ENCODE data around the gene DGKH. TPM values are rescaled to one million over a fixed set of nuclear protein-coding genes. Genes with fewer than 3 reads are reported as not detected.

Gene DGKH
- total RNA-seq, 1 experiment from 2014 or later: 3.7 TPM

DNA sequence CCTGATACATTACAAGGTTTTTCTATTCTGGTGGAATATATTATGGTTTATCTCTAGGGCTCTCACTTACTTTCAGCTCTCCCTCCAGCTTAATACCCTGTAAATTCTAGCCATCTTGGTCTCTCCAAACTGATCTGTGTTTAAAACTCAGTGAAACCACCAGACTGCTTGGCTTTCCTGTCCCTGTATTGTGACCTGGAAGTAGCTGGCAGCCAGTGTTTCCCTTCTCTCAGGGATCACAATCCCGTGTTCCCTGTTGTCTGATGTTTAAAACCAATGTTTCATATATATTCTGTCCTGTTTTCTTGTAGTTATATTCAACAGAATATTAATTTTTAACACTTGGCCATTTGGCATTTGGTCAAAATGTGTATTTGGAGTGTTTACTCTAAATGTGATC lies 231.5 kb downstream of the DGKH start:
- no peak overlapping the region for H3K4me3 ChIP-seq
- no peaks in the 10 kb centered on the region for H3K27me3 ChIP-seq
- H3K36me3 ChIP-seq: peaks cover 4% of the 10 kb centered on the region; the same call in 1 of the 2 replicates
- no peaks in the 10 kb centered on the region for H3K9me3 ChIP-seq
- DNase-seq: no peak

GRCh38 chr13:42280537-42280936 lies 232.1 kb downstream of the DGKH start:
- DNase-seq: no peak
- H3K36me3 ChIP-seq: peaks cover 1% of the 10 kb centered on the region; the same call in 1 of the 2 replicates
- no peaks in the 10 kb centered on the region for H3K27me3 ChIP-seq
- no peak overlapping the region for H3K4me3 ChIP-seq
- no peaks in the 10 kb centered on the region for H3K9me3 ChIP-seq

DNA sequence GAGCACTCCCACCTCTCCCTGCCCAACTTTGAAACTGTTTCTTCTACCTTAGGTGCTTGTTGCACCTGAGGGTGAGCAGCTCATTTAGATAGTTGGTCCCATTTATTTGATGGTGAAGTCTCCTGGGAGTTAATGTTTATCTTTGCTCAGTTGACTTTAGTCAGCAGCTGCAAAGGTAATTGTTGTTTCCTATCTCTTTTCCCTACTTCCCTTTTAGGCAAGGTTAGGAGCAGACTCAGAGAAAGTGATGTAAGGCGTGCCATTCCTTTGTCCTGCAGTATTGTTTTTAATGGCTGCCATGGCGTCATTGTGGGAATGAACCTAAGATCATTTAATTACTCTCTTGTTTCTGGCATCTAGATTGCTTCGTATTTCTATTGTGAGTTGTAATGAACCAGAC lies 235.1 kb downstream of the DGKH start:
- Histone ChIP-seq H3K9me3 (no peaks in the 10 kb centered on the region), H3K4me3 (no peak overlapping the region)

GRCh38 chr13:42284068-42284467 lies 235.6 kb downstream of the DGKH start:
- DNase-seq: no peak
- H3K27me3 ChIP-seq: no peaks in the 10 kb centered on the region
- H3K4me3 ChIP-seq: no peak overlapping the region
- peaks cover 22% of the 10 kb centered on the region for H3K36me3 ChIP-seq
- H3K9me3 ChIP-seq: no peaks in the 10 kb centered on the region

More for the DNA sequence above, 235.1 kb downstream of the DGKH start:
- H3K27me3 ChIP-seq: no peaks in the 10 kb centered on the region
- peaks cover 20% of the 10 kb centered on the region for H3K36me3 ChIP-seq
- no peak for DNase-seq

Other genes starting within 250 kb of the DGKH start
- gene VWA8, start 87.5 kb upstream of the DGKH start, total RNA-seq (2014; rRNA removed; shearing (Covaris generic); ENCODE audit: low replicate concordance): 10.5 and 18.8 TPM in 2 replicates
- gene AKAP11, start 223.5 kb downstream of the DGKH start, total RNA-seq (2014; rRNA removed; shearing (Covaris generic); ENCODE audit: low replicate concordance): 8.4 and 17.3 TPM in 2 replicates